OCI-LY3 (cell line): ENCODE data around the gene IGFL1.
"Not testable (repeated sequence)": the region's sequence is repeated elsewhere in the genome, so short reads cannot be mapped to it uniquely, and the experiment has no call there.

Source experiments
- H2AFZ ChIP-seq: fragments of 200-600, 300-600 bp; shearing (Covaris generic); 2 replicates; pipeline ENCODE4 v1.6.0; 2014; ENCODE audit warnings: antibody characterized with exemption, low read depth, low read length
- H3K27ac ChIP-seq: fragments of 200-600, 300-600 bp; sonication (generic); 2 replicates; pipeline ENCODE4 v1.5.1; 2014; ENCODE audit warnings: mild to moderate bottlenecking, low read length, moderate library complexity, mixed read lengths
- H3K27me3 ChIP-seq: fragments of 200-600, 300-600 bp; sonication (generic); 2 replicates; pipeline ENCODE4 v1.6.1; 2014; ENCODE audit warnings: low read depth, low read length, mixed read lengths
- H3K36me3 ChIP-seq: fragments of 200-600, 300-600 bp; sonication (generic); replicated peaks from 2 replicates; pipeline ENCODE3; 2014; ENCODE audit warnings: low read depth, low read length, mixed read lengths
- H3K4me1 ChIP-seq: fragments of 300-600, 200-600 bp; sonication (generic); 2 replicates; pipeline ENCODE4 v1.6.1; 2014; ENCODE audit warnings: low read length, mixed read lengths
- H3K4me2 ChIP-seq: fragments of 200-600, 300-600 bp; sonication (generic); 2 replicates; pipeline ENCODE4 v1.6.1; 2014; ENCODE audit warnings: low read length, mixed read lengths
- H3K4me3 ChIP-seq: fragments of 300-600, 200-600 bp; sonication (generic); 2 replicates; pipeline ENCODE4 v1.5.1; 2014; ENCODE audit warnings: antibody characterized with exemption, mild to moderate bottlenecking, low read length, moderate library complexity
- H3K79me2 ChIP-seq: fragments of 300-600, 200-600 bp; shearing (Covaris generic); 2 replicates; pipeline ENCODE4 v1.6.1; 2014; ENCODE audit warnings: mild to moderate bottlenecking, low read length, mixed read lengths
- H3K9ac ChIP-seq: fragments of 300-600, 200-600 bp; shearing (Covaris generic); 2 replicates; pipeline ENCODE4 v1.6.0; 2014; ENCODE audit warnings: mild to moderate bottlenecking, low read length, moderate library complexity
- H3K9me3 ChIP-seq: fragments of 200-600, 300-600 bp; shearing (Covaris generic); 2 replicates; pipeline ENCODE4 v1.6.1; 2014; ENCODE audit warnings: low read length, mixed read lengths; ENCODE audit not compliant: insufficient read depth
- H4K20me1 ChIP-seq: fragments of 200-600, 300-600 bp; sonication (generic); 2 replicates; pipeline ENCODE4 v1.6.1; 2016; ENCODE audit warnings: low read length, mixed read lengths; ENCODE audit not compliant: insufficient read depth
- CTCF ChIP-seq: fragments of 200-600, 300-600 bp; sonication (generic); IDR thresholded peaks from 2 replicates; pipeline ENCODE4 v1.5.1; 2014; ENCODE audit warnings: antibody characterized with exemption, low read length, low read depth
- EZH2phosphoT487 ChIP-seq: fragments of 200-600 bp; shearing (Covaris generic); IDR thresholded peaks from 2 replicates; pipeline ENCODE4 v1.6.1; 2018; ENCODE audit warnings: antibody characterized with exemption, mixed run types, low read depth

The IGFL1 gene

GRCh38 chr19:46195104-46195503 is 34.4 kb upstream of the IGFL1 start:
- Histone ChIP-seq H3K4me1 (peaks cover 13% of the 10 kb centered on the region), H2AFZ (no peak overlapping the region), H4K20me1 (no peaks in the 10 kb centered on the region), H3K4me2 (no peak overlapping the region), H3K9me3 (no peaks in the 10 kb centered on the region), H3K79me2 (no peaks in the 10 kb centered on the region), H3K4me3 (no peak overlapping the region), H3K9ac (no peak overlapping the region), H3K27me3 (peaks cover 47% of the 10 kb centered on the region), H3K36me3 (no peaks in the 10 kb centered on the region), H3K27ac (no peak overlapping the region)
- no peak for TF ChIP-seq EZH2phosphoT487
- no peak for TF ChIP-seq CTCF

GRCh38 chr19:46195919-46196318 is 33.6 kb upstream of the IGFL1 start:
- H3K4me2 ChIP-seq, H3K27ac ChIP-seq, H3K36me3 ChIP-seq, H3K4me3 ChIP-seq, H3K79me2 ChIP-seq, H3K9ac ChIP-seq, H4K20me1 ChIP-seq, H3K9me3 ChIP-seq, H2AFZ ChIP-seq: not testable (repeated sequence)
- H3K27me3 ChIP-seq, result peaks cover 44% of the 10 kb centered on the region
- H3K4me1 ChIP-seq, result peaks cover 12% of the 10 kb centered on the region

GRCh38 chr19:46196410-46197124 is 33.0 kb upstream of the IGFL1 start:
- no peak overlapping the region for H3K27ac ChIP-seq
- no peak for TF ChIP-seq CTCF
- no peak for TF ChIP-seq EZH2phosphoT487

GRCh38 chr19:46197314-46198070 is 32.0 kb upstream of the IGFL1 start:
- Histone ChIP-seq H2AFZ (no peak overlapping the region), H3K27ac (no peak overlapping the region), H4K20me1 (no peaks in the 10 kb centered on the region), H3K4me1 (peaks cover 7% of the 10 kb centered on the region; the same call in 1 of the 2 replicates), H3K4me2 (no peak overlapping the region), H3K79me2 (no peaks in the 10 kb centered on the region), H3K27me3 (peaks cover 49% of the 10 kb centered on the region), H3K9me3 (no peaks in the 10 kb centered on the region), H3K36me3 (no peaks in the 10 kb centered on the region), H3K4me3 (no peak overlapping the region), H3K9ac (no peak overlapping the region)
- TF ChIP-seq CTCF, result no peak
- no peak for TF ChIP-seq EZH2phosphoT487

More at GRCh38 chr19:46196410-46197124, 33.0 kb upstream of the IGFL1 start:
- Histone ChIP-seq H3K36me3 (no peaks in the 10 kb centered on the region), H3K4me2 (no peak overlapping the region), H3K9ac (no peak overlapping the region), H4K20me1 (no peaks in the 10 kb centered on the region), H3K27me3 (peaks cover 45% of the 10 kb centered on the region), H3K9me3 (no peaks in the 10 kb centered on the region), H3K79me2 (no peaks in the 10 kb centered on the region), H3K4me1 (peaks cover 12% of the 10 kb centered on the region), H3K4me3 (no peak overlapping the region), H2AFZ (no peak overlapping the region)
